CD4-positive, alpha-beta T cell treated with Interleukin-17A for 1 hour (primary cell): ENCODE data around the gene MYH15.

Source experiments
- DNase-seq: peaks from one replicate; pipeline ENCODE4 v3.0.0-alpha.2; 2020

Gene MYH15

DNA sequence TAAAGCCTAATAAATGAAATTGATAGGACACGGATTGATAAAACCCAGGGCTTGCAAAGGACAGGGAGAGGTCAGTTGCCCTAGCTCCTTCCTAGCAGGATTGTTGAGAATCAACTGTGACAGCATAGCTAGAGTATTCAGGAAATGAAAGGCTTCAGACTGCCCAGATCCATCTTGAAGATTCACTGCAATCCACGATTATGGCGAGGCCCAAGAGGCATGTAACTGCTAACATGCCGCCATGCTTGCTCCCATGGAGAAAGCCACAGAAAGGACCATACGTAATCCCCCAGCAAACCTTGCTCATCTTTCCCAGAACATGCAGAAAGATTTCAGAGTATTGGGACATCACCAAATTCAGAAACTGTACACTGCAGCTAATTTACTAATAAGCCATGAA lies 41.3 kb downstream of the MYH15 start:
- DNase-seq: no peak

GRCh38 chr3:108468577-108468976 lies 41.8 kb downstream of the MYH15 start:
- no peak for DNase-seq

- no peak for DNase-seq
Measured at GRCh38 chr3:108462899-108463298, 47.5 kb downstream of the MYH15 start.

- DNase-seq: no peak
Measured at GRCh38 chr3:108461661-108462111, 48.7 kb downstream of the MYH15 start.

DNA sequence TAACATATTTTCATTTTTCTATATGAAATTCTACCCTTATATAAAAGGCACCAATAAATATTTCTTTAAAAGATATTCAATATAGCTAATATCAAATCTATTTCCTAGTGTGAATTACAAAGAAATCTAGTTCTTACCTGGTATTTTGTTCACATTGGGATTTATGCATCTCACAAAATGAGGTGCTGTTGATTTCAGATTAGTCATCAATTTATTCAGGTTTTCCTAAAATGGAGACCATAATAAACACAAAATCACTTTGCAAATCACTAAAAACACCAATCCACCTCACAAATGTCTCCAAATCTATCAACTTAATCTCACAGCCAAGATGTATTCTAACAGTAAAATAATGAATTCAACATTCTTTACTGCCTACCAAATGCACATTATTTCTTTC lies 51.2 kb downstream of the MYH15 start:
- DNase-seq: no peak

DNA sequence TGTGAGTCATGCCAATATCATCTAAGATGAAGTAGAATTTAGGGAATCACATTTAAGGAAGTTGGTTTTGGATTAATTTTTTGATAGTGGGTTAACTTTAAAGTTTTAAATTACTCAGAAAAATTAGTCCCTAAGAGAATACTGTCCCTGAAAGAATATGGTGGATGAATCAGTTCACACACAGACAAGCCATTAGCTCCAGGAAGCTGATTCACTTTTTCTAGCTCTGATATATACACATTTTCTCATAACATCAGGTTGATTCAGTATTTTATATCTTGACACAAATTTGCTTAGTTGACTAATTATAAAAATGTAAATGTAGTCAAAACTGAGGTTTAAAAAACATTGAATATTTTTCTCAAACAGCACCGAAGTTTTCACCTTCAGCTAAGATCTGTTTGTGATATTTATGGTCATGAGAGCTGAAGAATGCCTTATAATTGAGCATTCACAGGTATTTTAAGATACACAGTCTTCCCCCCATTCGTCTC lies 55.1 kb downstream of the MYH15 start:
- no peak for DNase-seq

- DNase-seq: no peak
Measured at GRCh38 chr3:108453565-108453964, 56.8 kb downstream of the MYH15 start.

DNA sequence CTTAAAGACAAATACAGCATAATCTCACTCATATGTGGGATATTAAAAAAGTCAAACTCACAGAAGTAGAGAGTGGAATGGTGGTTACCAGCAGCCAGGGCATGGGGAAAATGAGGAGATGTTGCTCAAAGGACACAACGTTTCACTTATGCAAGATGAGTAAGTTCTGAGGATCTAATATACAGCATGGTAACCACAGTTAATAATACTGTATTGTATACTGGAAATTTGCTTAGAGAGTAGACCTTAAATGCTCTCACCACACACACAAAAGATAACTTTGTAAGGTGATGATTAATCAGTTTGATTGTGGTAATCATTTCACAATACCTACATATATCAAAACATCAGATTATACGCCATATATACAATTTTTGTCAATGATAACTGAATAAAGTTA lies 60.0 kb downstream of the MYH15 start:
- DNase-seq: no peak

DNA sequence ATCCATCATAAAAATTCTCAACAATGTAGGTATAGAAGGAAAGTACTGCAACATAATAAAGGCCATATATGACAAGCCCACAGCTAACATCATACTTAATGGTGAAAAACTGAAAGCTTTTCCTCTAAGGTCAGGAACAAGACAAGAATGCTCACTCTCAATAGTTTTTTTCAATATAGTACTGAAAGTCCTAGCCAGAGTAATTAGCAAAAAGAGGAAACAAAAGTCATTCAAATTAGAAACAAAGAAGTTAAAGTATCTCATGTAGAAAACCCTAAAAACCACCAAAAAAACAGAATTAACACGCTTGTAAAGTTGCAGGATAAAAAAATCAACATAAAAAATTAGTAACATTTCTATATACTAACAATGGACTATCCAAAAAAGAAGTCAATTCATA lies 61.8 kb downstream of the MYH15 start:
- no peak for DNase-seq

DNA sequence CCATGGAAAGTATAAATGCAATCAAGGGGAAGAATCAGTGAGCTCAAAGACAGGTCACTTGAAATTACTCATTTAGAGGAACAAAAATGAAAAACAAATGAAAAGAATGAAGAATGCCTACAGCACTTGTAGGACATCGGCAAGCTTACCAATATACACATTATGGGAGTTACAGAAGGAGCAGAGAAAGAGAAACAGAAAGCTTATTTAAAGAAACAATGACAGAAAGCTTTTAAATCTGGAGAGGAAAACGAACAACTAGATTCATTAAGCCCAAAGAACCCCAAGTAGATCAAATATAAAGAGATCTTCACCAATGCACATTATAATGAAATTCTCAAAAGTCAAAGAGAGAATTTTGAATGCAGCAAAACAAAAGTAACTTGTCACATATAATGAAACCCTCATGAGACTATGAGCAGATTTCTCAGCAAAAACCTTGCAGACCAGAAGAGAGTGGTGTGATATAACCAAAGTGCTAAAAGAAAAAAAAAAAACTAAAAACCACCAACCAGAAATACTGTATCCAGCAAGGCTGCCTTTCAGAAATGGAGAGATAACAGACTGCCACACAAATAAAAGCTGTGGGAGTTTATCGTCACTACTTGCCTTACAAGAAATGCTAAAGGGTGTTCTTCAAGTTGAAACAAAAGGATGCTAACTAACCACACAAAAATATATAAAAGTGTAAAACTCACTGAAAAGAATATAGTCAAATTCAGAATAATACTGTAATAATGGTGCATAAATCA lies 63.1 kb downstream of the MYH15 start:
- no peak for DNase-seq

DNA sequence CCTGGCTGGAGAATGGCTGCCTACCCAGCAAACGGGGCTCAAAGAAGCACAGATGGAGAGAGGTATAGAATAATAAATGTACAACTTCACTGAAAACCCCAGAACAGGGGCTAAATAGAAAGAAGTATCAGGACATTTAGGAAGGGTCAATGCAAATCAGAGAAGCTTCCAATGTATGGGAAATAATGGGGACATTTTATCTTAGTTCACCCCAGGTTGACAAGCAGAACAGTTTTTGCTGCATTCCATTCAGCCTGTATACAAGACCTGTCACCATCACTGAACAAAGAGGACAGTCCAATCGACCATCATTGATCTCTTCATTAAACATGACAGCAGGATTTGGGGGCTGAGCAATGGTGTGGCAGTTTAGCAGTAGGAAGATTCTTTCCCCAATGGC lies 68.1 kb downstream of the MYH15 start:
- DNase-seq: no peak

GRCh38 chr3:108441518-108441917 lies 68.9 kb downstream of the MYH15 start:
- DNase-seq: no peak

GRCh38 chr3:108441071-108441507 lies 69.3 kb downstream of the MYH15 start:
- DNase-seq: no peak

GRCh38 chr3:108438542-108438941 lies 71.9 kb downstream of the MYH15 start:
- DNase-seq: no peak

DNA sequence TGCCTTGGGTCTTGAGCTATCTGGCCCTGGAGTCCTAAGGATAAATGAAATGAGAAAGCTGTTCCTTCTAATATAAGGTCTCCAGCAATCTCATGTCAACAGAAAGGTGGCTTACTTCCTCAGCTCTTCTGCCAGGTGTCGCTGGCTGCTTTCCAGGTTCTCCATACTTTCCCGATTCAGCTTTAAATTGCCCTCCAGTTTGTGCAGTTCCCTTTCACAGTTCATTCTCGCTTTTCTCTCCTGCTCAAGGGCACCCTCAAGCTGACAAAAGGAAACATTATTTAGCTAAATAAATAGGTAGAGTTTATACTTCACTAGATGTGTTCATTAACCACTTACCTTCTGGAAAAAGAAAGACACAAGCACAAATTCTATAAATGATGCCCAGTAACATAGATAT lies 73.0 kb downstream of the MYH15 start:
- DNase-seq: no peak

GRCh38 chr3:108433928-108434327 lies 76.5 kb downstream of the MYH15 start:
- no peak for DNase-seq

DNA sequence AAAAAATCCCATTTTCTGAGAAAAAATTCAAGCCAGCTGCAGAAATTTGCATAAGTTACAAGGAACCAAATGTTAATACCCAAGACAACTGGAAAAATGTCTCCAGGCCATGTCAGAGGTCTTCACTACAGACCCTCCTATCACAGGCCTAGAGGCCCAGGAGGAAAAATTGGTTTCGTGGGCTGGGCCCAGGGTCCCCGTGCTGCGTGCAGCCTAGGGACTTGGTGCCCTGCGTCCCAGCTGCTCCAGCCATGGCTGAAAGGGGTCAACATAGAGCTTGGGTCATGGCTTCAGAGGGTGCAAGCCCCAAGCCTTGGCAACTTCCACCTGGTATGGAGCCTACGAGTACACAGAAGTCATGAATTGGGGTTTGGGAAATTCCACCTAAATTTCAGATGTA lies 78.0 kb downstream of the MYH15 start:
- DNase-seq: no peak

GRCh38 chr3:108430540-108430939 lies 79.9 kb downstream of the MYH15 start:
- DNase-seq: no peak

DNA sequence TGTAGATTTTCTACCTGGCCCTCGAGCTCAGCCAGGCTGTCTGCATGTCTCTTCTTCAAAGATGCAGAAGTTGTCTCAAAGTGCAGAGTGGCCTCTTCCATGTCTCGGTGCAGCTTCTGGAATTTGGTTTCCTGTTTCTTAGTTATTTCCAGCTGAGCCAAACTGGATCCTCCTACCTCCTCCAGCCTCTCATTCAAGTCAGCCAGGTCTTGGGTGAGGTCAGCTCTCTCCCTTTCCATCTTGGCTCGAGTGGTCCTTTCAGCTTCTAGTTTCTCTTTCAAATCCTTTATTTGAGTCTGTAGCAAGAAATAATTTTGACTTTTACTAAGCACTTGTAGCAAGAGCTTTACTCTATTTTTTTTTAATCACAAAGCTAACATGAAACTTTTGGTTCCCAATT lies 81.8 kb downstream of the MYH15 start:
- no peak for DNase-seq

- DNase-seq: no peak
Measured at GRCh38 chr3:108420926-108421325, 89.5 kb downstream of the MYH15 start.

GRCh38 chr3:108416111-108416869 lies 94.1 kb downstream of the MYH15 start:
- no peak for DNase-seq

GRCh38 chr3:108415661-108416060 lies 94.7 kb downstream of the MYH15 start:
- no peak for DNase-seq

- no peak for DNase-seq
Measured at GRCh38 chr3:108414007-108414406, 96.4 kb downstream of the MYH15 start.

GRCh38 chr3:108412121-108412750 lies 98.2 kb downstream of the MYH15 start:
- DNase-seq: no peak
